HCT116 (cell line): ENCODE data around the gene FAM83E. TPM values are rescaled to one million over a fixed set of nuclear protein-coding genes. Genes with fewer than 3 reads are reported as not detected.

ENCODE experiments used
- ATAC-seq: fragments of 200-7000 bp; cut with Tn5 transposase; 2 replicates; pipeline ENCODE4 v1.9.1; 2020; ENCODE audit warnings: mild to moderate bottlenecking, moderate library complexity
- BruUV-seq: library from RNA; stranded (reverse); fragments of 400-500 nt; replicated peaks from 2 replicates; lab custom pipeline; 2021; lab: Mats Ljungman, UMichigan
- CTCF ChIA-PET: fragments of 300-600 bp; sonication (Branson Sonifier 250); formaldehyde crosslinking; loops from one replicate; lab custom pipeline; 2021; ENCODE audit warnings: antibody characterized with exemption; lab: Charles Lee
- POLR2A ChIA-PET: fragments of 300-600, 350-600 bp; sonication (Branson Sonifier 250); formaldehyde crosslinking; loops from one replicate; lab custom pipeline; 2021; ENCODE audit warnings: antibody characterized with exemption; lab: Charles Lee
- RAD21 ChIA-PET, 2 experiments: fragments of 300-600 bp; sonication (Branson Sonifier 250); formaldehyde crosslinking; loops; one replicate each; lab custom pipeline; 2023; ENCODE audit warnings: low total read pairs in 2 of 2; ENCODE audit not compliant: uncharacterized antibody in 2 of 2, unreplicated experiment in 2 of 2, low non-redundant PET in 1 of 2; lab: Charles Lee
- DNase-seq: peaks from one replicate; pipeline ENCODE4 v3.0.0-alpha.2; 2010; ENCODE audit warnings: low read depth, low spot score
- H2AFZ ChIP-seq: fragments of 200-600 bp; shearing (Covaris generic), sonication (generic); 2 replicates; pipeline ENCODE4 v1.6.1; 2017; ENCODE audit warnings: low read depth, mixed run types, mixed read lengths, antibody characterized with exemption, low read length; ENCODE audit not compliant: poor library complexity, severe bottlenecking
- H3K27ac ChIP-seq: 2 replicates; pipeline ENCODE4 v1.5.1; 2012; ENCODE audit warnings: low read depth, low read length
- H3K27me3 ChIP-seq: fragments of 200-600 bp; sonication (generic); 2 replicates; pipeline ENCODE4 v1.6.1; 2016; ENCODE audit warnings: mixed run types, low read length, mixed read lengths; ENCODE audit not compliant: insufficient read depth
- H3K36me3 ChIP-seq, 2 experiments: fragments of 200-500 bp in 1 of 2; fragments of 200-600 bp in 1 of 2; sonication (Bioruptor generic) in 1 of 2; sonication (generic) in 1 of 2; 2 replicates each; pipeline versions ENCODE4 v1.5.1 to v1.6.1; 2014 to 2016; ENCODE audit warnings: low read length in 2 of 2, inconsistent platforms in 1 of 2, mixed read lengths in 1 of 2, mixed run types in 1 of 2; ENCODE audit not compliant: insufficient read depth in 2 of 2, control insufficient read depth in 1 of 2
- H3K4me1 ChIP-seq, 2 experiments: fragments of 200-600 bp in 1 of 2; sonication (generic) in 1 of 2; 2 replicates each; pipeline versions ENCODE4 v1.5.1 to v1.6.1; 2012 to 2017; ENCODE audit warnings: low read length in 2 of 2, inconsistent platforms in 1 of 2, mild to moderate bottlenecking in 1 of 2, mixed read lengths in 1 of 2, mixed run types in 1 of 2, moderate library complexity in 1 of 2; ENCODE audit not compliant: insufficient read depth in 2 of 2, control insufficient read depth in 1 of 2
- H3K4me2 ChIP-seq: fragments of 200-600 bp; sonication (generic); 2 replicates; pipeline ENCODE4 v1.6.1; 2017; ENCODE audit warnings: mixed run types, low read length, mixed read lengths
- H3K4me3 ChIP-seq, 2 experiments: fragments of 200-600 bp in 1 of 2; sonication (generic) in 1 of 2; replicated peaks in 1 of 2; 2 replicates each; pipeline ENCODE4 v1.5.1; 2011 to 2016; ENCODE audit warnings: low read length in 2 of 2, control low read depth in 1 of 2, low read depth in 1 of 2, mild to moderate bottlenecking in 1 of 2, mixed read lengths in 1 of 2, mixed run types in 1 of 2
- H3K79me2 ChIP-seq: fragments of 200-600 bp; sonication (generic); 2 replicates; pipeline ENCODE4 v1.6.1; 2017; ENCODE audit warnings: mild to moderate bottlenecking, mixed run types, low read length, moderate library complexity, mixed read lengths; ENCODE audit not compliant: insufficient read depth
- H3K9ac ChIP-seq: fragments of 200-600 bp; sonication (generic); 2 replicates; pipeline ENCODE4 v1.6.1; 2016; ENCODE audit warnings: low read length, mixed read lengths
- H3K9me2 ChIP-seq: fragments of 200-600 bp; sonication (generic), shearing (Covaris generic); 2 replicates; pipeline ENCODE4 v1.6.1; 2017; ENCODE audit warnings: mixed run types, mild to moderate bottlenecking, moderate library complexity; ENCODE audit not compliant: insufficient read depth
- H3K9me3 ChIP-seq, 2 experiments: fragments of 200-500 bp in 1 of 2; fragments of 200-600 bp in 1 of 2; sonication (Bioruptor generic) in 1 of 2; sonication (generic) in 1 of 2; 2 replicates each; pipeline ENCODE4 v1.6.1; 2014 to 2017; ENCODE audit warnings: low read length in 2 of 2, mixed read lengths in 2 of 2, inconsistent platforms in 1 of 2, low read depth in 1 of 2, mild to moderate bottlenecking in 1 of 2, mixed run types in 1 of 2, moderate library complexity in 1 of 2; ENCODE audit not compliant: control insufficient read depth in 1 of 2, insufficient read depth in 1 of 2
- H4K20me1 ChIP-seq: fragments of 200-600 bp; sonication (generic), shearing (Covaris generic); 2 replicates; pipeline ENCODE4 v1.6.1; 2017; ENCODE audit warnings: mixed run types, mild to moderate bottlenecking, moderate library complexity; ENCODE audit not compliant: insufficient read depth
- ATF3 ChIP-seq: IDR thresholded peaks from 2 replicates; pipeline ENCODE4 v1.6.1; 2012
- CBX3 ChIP-seq: IDR thresholded peaks from 2 replicates; pipeline ENCODE4 v1.6.1; 2012; ENCODE audit warnings: low read depth
- CEBPB ChIP-seq: IDR thresholded peaks from 2 replicates; pipeline ENCODE4 v1.6.1; 2012; ENCODE audit warnings: low read depth
- EGR1 ChIP-seq: IDR thresholded peaks from 2 replicates; pipeline ENCODE4 v1.6.1; 2012; ENCODE audit warnings: low read depth
- ELF1 ChIP-seq: IDR thresholded peaks from 2 replicates; pipeline ENCODE4 v1.6.1; 2012; ENCODE audit warnings: low read depth, borderline replicate concordance
- EZH2phosphoT487 ChIP-seq: fragments of 200-600 bp; IDR thresholded peaks from 2 replicates; pipeline ENCODE4 v1.6.1; 2018; ENCODE audit warnings: antibody characterized with exemption, borderline replicate concordance
- POLR2A ChIP-seq: IDR thresholded peaks from 2 replicates; pipeline ENCODE4 v1.7.0; 2011; ENCODE audit warnings: borderline replicate concordance; ENCODE audit not compliant: insufficient read depth, insufficient read length; ENCODE audit errors: extremely low read depth
- POLR2AphosphoS5 ChIP-seq: IDR thresholded peaks from 2 replicates; pipeline ENCODE4 v1.6.1; 2011; ENCODE audit warnings: mild to moderate bottlenecking, low read depth, low read length, moderate library complexity
- RAD21 ChIP-seq: IDR thresholded peaks from 2 replicates; pipeline ENCODE4 v1.6.1; 2012; ENCODE audit warnings: low read depth, mild to moderate bottlenecking
- SIN3A ChIP-seq: IDR thresholded peaks from 2 replicates; pipeline ENCODE4 v1.6.1; 2012; ENCODE audit warnings: low read depth
- SRF ChIP-seq: IDR thresholded peaks from 2 replicates; pipeline ENCODE4 v1.6.1; 2012; ENCODE audit warnings: low read depth
- ZFX ChIP-seq: fragments of 450-650 bp; IDR thresholded peaks from 2 replicates; pipeline ENCODE4 v1.6.1; 2017
- ZNF274 ChIP-seq: fragments of 200-500 bp; sonication (Bioruptor generic); IDR thresholded peaks from 2 replicates; pipeline ENCODE4 v1.6.1; 2014; ENCODE audit warnings: mild to moderate bottlenecking, low read depth, low read length, inconsistent platforms
- intact Hi-C: fragments of 100-400 bp; cut with micrococcal nuclease; formaldehyde crosslinking; loops from 2 replicates; pipeline ENCODE4 v1.10.0; 2022
- total RNA-seq: library from RNA; stranded (reverse); gene quantifications from one replicate; pipeline ENCODE4 v1.2.1, GENCODE V29; 2021; ENCODE audit not compliant: unreplicated experiment
- TF ChIP-seq, protein P1 (sequence below): IDR thresholded peaks from 2 replicates; pipeline ENCODE4 v1.6.1; 2012; ENCODE audit warnings: low read depth
- TF ChIP-seq, protein P2 (sequence below): IDR thresholded peaks from 2 replicates; pipeline ENCODE4 v1.6.1; 2012
- TF ChIP-seq, protein P3 (sequence below): IDR thresholded peaks from 2 replicates; pipeline ENCODE4 v1.6.1; 2011; ENCODE audit warnings: mild to moderate bottlenecking, low read length, moderate library complexity; ENCODE audit not compliant: insufficient replicate concordance; ENCODE audit errors: extremely low read depth

The FAM83E gene
- total RNA-seq, 1 experiment from 2014 or later, result 6.8 TPM

GRCh38 chr19:48644839-48645619 is 30.2 kb upstream of the FAM83E start:
- ChIA-PET POLR2A (interaction anchor here (0.5 to 2.5 kb wide), 18 partner anchors 11 to 996 kb away, joined by 3 to 27 read pairs (median 4); partner anchors contain the start of genes FGF21, FUT2, PPP1R15A and RPL18), CTCF (interaction anchor here (0.7 to 2.4 kb wide), 12 partner anchors 15 to 197 kb away, joined by 3 to 14 read pairs (median 6); partner anchors contain the start of genes RPL18 and SPHK2), RAD21 (interaction anchor here (0.6 to 1.4 kb wide), 3 partner anchors 31 to 198 kb away, joined by 3 read pairs; no protein-coding TSS in a partner anchor)
- no peak overlapping the region for H2AFZ ChIP-seq
- H3K9me3 ChIP-seq, result no peaks in the 10 kb centered on the region
- DNase-seq, result peak; percentile 69
- peak overlapping the region; percentile 56 for H3K9ac ChIP-seq
- intact Hi-C loops, result no loop called here
- H3K4me1 ChIP-seq, result peaks cover 19 to 46% of the 10 kb centered on the region in 2 experiments
- no peaks in the 10 kb centered on the region for H4K20me1 ChIP-seq
- peak; percentile 74 for ATAC-seq
- no peak for TF ChIP-seq SIN3A
- TF ChIP-seq ZFX, result no peak
- no peak for TF ChIP-seq EZH2phosphoT487
- no peak for TF ChIP-seq CBX3
- TF ChIP-seq, protein P1, sequence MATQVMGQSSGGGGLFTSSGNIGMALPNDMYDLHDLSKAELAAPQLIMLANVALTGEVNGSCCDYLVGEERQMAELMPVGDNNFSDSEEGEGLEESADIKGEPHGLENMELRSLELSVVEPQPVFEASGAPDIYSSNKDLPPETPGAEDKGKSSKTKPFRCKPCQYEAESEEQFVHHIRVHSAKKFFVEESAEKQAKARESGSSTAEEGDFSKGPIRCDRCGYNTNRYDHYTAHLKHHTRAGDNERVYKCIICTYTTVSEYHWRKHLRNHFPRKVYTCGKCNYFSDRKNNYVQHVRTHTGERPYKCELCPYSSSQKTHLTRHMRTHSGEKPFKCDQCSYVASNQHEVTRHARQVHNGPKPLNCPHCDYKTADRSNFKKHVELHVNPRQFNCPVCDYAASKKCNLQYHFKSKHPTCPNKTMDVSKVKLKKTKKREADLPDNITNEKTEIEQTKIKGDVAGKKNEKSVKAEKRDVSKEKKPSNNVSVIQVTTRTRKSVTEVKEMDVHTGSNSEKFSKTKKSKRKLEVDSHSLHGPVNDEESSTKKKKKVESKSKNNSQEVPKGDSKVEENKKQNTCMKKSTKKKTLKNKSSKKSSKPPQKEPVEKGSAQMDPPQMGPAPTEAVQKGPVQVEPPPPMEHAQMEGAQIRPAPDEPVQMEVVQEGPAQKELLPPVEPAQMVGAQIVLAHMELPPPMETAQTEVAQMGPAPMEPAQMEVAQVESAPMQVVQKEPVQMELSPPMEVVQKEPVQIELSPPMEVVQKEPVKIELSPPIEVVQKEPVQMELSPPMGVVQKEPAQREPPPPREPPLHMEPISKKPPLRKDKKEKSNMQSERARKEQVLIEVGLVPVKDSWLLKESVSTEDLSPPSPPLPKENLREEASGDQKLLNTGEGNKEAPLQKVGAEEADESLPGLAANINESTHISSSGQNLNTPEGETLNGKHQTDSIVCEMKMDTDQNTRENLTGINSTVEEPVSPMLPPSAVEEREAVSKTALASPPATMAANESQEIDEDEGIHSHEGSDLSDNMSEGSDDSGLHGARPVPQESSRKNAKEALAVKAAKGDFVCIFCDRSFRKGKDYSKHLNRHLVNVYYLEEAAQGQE, result no peak
- no peak for TF ChIP-seq SRF
- peak; percentile 17 for TF ChIP-seq POLR2A
- TF ChIP-seq, protein P2, sequence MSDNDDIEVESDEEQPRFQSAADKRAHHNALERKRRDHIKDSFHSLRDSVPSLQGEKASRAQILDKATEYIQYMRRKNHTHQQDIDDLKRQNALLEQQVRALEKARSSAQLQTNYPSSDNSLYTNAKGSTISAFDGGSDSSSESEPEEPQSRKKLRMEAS, result no peak
- TF ChIP-seq, protein P3, sequence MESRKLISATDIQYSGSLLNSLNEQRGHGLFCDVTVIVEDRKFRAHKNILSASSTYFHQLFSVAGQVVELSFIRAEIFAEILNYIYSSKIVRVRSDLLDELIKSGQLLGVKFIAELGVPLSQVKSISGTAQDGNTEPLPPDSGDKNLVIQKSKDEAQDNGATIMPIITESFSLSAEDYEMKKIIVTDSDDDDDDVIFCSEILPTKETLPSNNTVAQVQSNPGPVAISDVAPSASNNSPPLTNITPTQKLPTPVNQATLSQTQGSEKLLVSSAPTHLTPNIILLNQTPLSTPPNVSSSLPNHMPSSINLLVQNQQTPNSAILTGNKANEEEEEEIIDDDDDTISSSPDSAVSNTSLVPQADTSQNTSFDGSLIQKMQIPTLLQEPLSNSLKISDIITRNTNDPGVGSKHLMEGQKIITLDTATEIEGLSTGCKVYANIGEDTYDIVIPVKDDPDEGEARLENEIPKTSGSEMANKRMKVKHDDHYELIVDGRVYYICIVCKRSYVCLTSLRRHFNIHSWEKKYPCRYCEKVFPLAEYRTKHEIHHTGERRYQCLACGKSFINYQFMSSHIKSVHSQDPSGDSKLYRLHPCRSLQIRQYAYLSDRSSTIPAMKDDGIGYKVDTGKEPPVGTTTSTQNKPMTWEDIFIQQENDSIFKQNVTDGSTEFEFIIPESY, result no peak
- peak; percentile 30 for TF ChIP-seq POLR2AphosphoS5
- TF ChIP-seq ZNF274, result no peak
- TF ChIP-seq RAD21, result no peak
- TF ChIP-seq ELF1, result no peak
- no peak for TF ChIP-seq ATF3
- TF ChIP-seq CEBPB, result no peak
- TF ChIP-seq EGR1, result peak; percentile 75
- no TSS peak for BruUV-seq
- H3K4me2 ChIP-seq, result peak overlapping the region; percentile 85
- no peaks in the 10 kb centered on the region for H3K9me2 ChIP-seq
- peak overlapping the region; percentile 83 for H3K27ac ChIP-seq
- H3K79me2 ChIP-seq, result no peaks in the 10 kb centered on the region
- H3K36me3 ChIP-seq, result no peaks in the 10 kb centered on the region
- H3K27me3 ChIP-seq, result no peaks in the 10 kb centered on the region
- H3K4me3 ChIP-seq, result peak overlapping the region; percentile 55 to 58
